Thymus (tissue), 11 donors: ENCODE data around the gene USP46. TPM values are rescaled to one million over a fixed set of nuclear protein-coding genes. Genes with fewer than 3 reads are reported as not detected.

ENCODE experiments used
- DNase-seq, 9 donors: peaks; one replicate each; pipeline ENCODE4 v3.0.0-alpha.2; 2013; ENCODE audit warnings: low spot score in 9 of 9, low read depth in 6 of 9, missing footprints in 1 of 9
- H3K27ac ChIP-seq, 2 donors: one replicate each; pipeline ENCODE4 v1.5.1; 2013; ENCODE audit warnings: control low read depth in 1 of 2, low read depth in 1 of 2, low read length in 1 of 2, mild to moderate bottlenecking in 1 of 2, moderate library complexity in 1 of 2
- H3K27me3 ChIP-seq, 2 donors: one replicate each; pipeline ENCODE4 v1.5.1; 2013; ENCODE audit warnings: low read length in 1 of 2; ENCODE audit not compliant: control insufficient read depth in 2 of 2, insufficient read depth in 1 of 2
- H3K36me3 ChIP-seq, 2 donors: one replicate each; pipeline ENCODE4 v1.5.1; 2013; ENCODE audit warnings: low read length in 1 of 2, mild to moderate bottlenecking in 1 of 2, moderate library complexity in 1 of 2; ENCODE audit not compliant: control insufficient read depth in 2 of 2, insufficient read depth in 2 of 2
- H3K4me1 ChIP-seq, 2 donors: one replicate each; pipeline ENCODE4 v1.5.1; 2013; ENCODE audit warnings: low read length in 2 of 2; ENCODE audit not compliant: control insufficient read depth in 2 of 2, insufficient read depth in 2 of 2
- H3K4me3 ChIP-seq, 2 donors: one replicate each; pipeline ENCODE4 v1.5.1; 2013; ENCODE audit warnings: low read length in 2 of 2, control low read depth in 1 of 2, mild to moderate bottlenecking in 1 of 2
- H3K9me3 ChIP-seq, 2 donors: one replicate each; pipeline ENCODE4 v1.5.1; 2013; ENCODE audit warnings: low read length in 1 of 2, mild to moderate bottlenecking in 1 of 2; ENCODE audit not compliant: control insufficient read depth in 2 of 2, insufficient read depth in 1 of 2
- WGBS: extraction: QIAGEN DNeasy Blood & Tissue Kit; methylation state at CpG from one replicate; pipeline ENCODE4 v1.1.7; 2013; 5-methylcytosine and 5-hydroxymethylcytosine counted together
- polyA plus RNA-seq: library from polyadenylated mRNA; stranded (reverse); fragments of 200-250 nt; gene quantifications from one replicate; pipeline ENCODE4 v1.2.3, GENCODE V29; 2013
- total RNA-seq: library from RNA; stranded (reverse); fragments of 120-200 nt; gene quantifications from one replicate; pipeline ENCODE4 v1.2.4, GENCODE V29; 2013
- donor health status: healthy.

Gene USP46
- total and polyA plus RNA-seq, 2 donors = 5.2 to 6.3 TPM

DNA sequence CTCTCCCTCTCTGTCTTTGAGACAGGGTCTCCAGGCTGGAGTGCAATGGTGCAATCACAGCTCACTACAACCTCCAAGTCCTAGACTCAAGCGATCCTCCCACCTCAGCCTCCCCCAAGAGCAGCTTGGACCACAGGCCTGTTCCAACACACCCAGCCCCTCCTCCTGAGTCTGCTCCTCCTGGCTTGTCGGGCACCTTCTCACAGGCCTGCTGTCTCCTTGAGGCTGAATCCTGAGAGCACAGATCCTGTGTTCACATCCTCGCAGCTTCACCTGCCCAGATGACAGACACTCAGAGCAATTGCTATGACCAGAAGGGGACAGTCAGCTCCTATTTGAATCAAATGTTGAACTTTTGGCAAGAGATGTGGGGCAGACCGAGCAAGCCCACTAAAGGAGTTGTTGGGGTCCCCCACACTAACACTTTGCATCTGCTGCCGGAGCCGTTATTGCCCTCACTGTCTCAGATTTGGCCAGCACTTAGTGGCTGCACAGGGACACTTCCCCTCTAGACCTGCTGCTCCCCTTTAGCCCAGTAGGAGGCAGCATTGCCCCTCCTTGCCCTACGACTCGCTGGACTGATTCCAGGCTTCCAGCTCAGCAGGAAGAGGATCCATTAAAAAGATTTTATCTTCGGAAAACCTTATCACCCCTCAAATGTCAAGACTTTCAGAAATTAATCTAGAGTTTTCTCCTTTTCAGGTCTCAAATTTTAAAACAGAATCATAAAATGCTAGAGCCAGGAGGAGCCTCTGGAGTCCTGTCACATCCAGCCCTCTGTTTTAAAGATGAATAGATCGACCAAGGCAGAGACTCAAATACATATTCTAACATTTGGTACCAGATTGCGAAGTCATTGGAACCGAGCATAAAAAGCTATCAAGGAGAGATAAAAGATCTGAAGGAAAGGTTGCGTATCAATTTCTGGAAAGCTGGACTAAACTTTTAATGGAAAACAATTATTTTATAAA is 113.7 kb downstream of the USP46 start:
- H3K27ac ChIP-seq = no peak overlapping the region
- no peaks in the 10 kb centered on the region for H3K4me1 ChIP-seq
- no peak overlapping the region for H3K4me3 ChIP-seq
- H3K27me3 ChIP-seq = no peaks in the 10 kb centered on the region
- DNase-seq = peak in 7 of 9 donors; percentile 4 to 45 (median 16)
- H3K9me3 ChIP-seq = no peaks in the 10 kb centered on the region
- H3K36me3 ChIP-seq = no peaks in the 10 kb centered on the region
- WGBS = 51% methylated on average over 13 of the region's 13 CpGs

Other genes with a start within 250 kb of the USP46 start
- 0.05 TPM for gene ERVMER34-1, start 92.1 kb upstream of the USP46 start, total RNA-seq
- gene ERVMER34-1, start 92.1 kb upstream of the USP46 start, polyA plus RNA-seq = 0.25 TPM
- 0.52 TPM for gene RASL11B, start 203.0 kb upstream of the USP46 start, total RNA-seq
- gene RASL11B, start 203.0 kb upstream of the USP46 start, polyA plus RNA-seq = 1.2 TPM